SK-N-MC (cell line): Measurements from ENCODE around the gene BRSK2.

Experiments used
- DNase-seq: peaks from one replicate; pipeline ENCODE4 v3.0.0-alpha.2; 2011; ENCODE audit warnings: low read depth, low spot score
- H3K27ac ChIP-seq: fragments of 200-600 bp; sonication (generic); 2 replicates; pipeline ENCODE4 v1.5.1; 2016; ENCODE audit warnings: mixed run types
- H3K36me3 ChIP-seq: fragments of 200-600 bp; sonication (generic); 2 replicates; pipeline ENCODE4 v1.6.1; 2017; ENCODE audit warnings: antibody characterized with exemption, low read length, mixed read lengths; ENCODE audit not compliant: insufficient read depth
- H3K4me3 ChIP-seq: fragments of 200-600 bp; sonication (generic); 2 replicates; pipeline ENCODE4 v1.5.1; 2016
- H3K9ac ChIP-seq: fragments of 200-600 bp; sonication (generic); 2 replicates; pipeline ENCODE4 v1.8.0; 2017; ENCODE audit warnings: mixed run types, mixed read lengths; ENCODE audit not compliant: insufficient read length
- H3K9me3 ChIP-seq: fragments of 200-600 bp; sonication (generic); 2 replicates; pipeline ENCODE4 v1.6.1; 2017; ENCODE audit warnings: low read depth, mild to moderate bottlenecking, antibody characterized with exemption, low read length, moderate library complexity, mixed read lengths
- EZH2 ChIP-seq: fragments of 200-600 bp; sonication (generic); IDR thresholded peaks from one replicate; pipeline ENCODE4 v1.6.1; 2017; ENCODE audit warnings: antibody characterized with exemption
- FOXP2 ChIP-seq: optimal IDR thresholded peaks from 2 replicates; pipeline ENCODE3; 2011; ENCODE audit warnings: mild to moderate bottlenecking, moderate library complexity; ENCODE audit not compliant: insufficient read depth; ENCODE audit errors: extremely low read length, control extremely low read depth
- POLR2AphosphoS5 ChIP-seq: IDR thresholded peaks from 2 replicates; pipeline ENCODE4 v1.6.1; 2012; ENCODE audit warnings: mild to moderate bottlenecking, low read depth, low read length, borderline replicate concordance

BRSK2 gene

GRCh38 chr11:1484061-1484671 is 94.4 kb downstream of the BRSK2 start:
- Histone ChIP-seq H3K36me3 (no peaks in the 10 kb centered on the region), H3K27ac (no peak overlapping the region)
- TF ChIP-seq POLR2AphosphoS5 (no peak), FOXP2 (no peak), EZH2 (no peak)

GRCh38 chr11:1484695-1485503 is 95.2 kb downstream of the BRSK2 start:
- Histone ChIP-seq H3K4me3 (no peak overlapping the region), H3K9me3 (no peaks in the 10 kb centered on the region), H3K36me3 (no peaks in the 10 kb centered on the region), H3K27ac (no peak overlapping the region), H3K9ac (no peak overlapping the region)
- no peak for DNase-seq
- TF ChIP-seq FOXP2: no peak
- TF ChIP-seq POLR2AphosphoS5: no peak
- no peak for TF ChIP-seq EZH2

More at GRCh38 chr11:1484061-1484671, 94.4 kb downstream of the BRSK2 start:
- H3K9ac ChIP-seq: no peak overlapping the region
- no peak for DNase-seq
- no peaks in the 10 kb centered on the region for H3K9me3 ChIP-seq
- H3K4me3 ChIP-seq: no peak overlapping the region

- no peaks in the 10 kb centered on the region for H3K9me3 ChIP-seq
- no peak overlapping the region for H3K27ac ChIP-seq
- no peak overlapping the region for H3K9ac ChIP-seq
- H3K36me3 ChIP-seq: no peaks in the 10 kb centered on the region
- DNase-seq: no peak
- TF ChIP-seq EZH2 (no peak), FOXP2 (no peak), POLR2AphosphoS5 (no peak)
- no peak overlapping the region for H3K4me3 ChIP-seq
Measured at GRCh38 chr11:1485504-1485885, 95.8 kb downstream of the BRSK2 start.

- H3K36me3 ChIP-seq: no peaks in the 10 kb centered on the region
- H3K9ac ChIP-seq: no peak within 1 kb of the TSS
- H3K27ac ChIP-seq: no peak within 1 kb of the TSS
- H3K9me3 ChIP-seq: no peaks in the 10 kb centered on the region
- no peak for DNase-seq
- TF ChIP-seq FOXP2: no peak
- no peak for TF ChIP-seq POLR2AphosphoS5
- no peak for TF ChIP-seq EZH2
- H3K4me3 ChIP-seq: no peak within 1 kb of the TSS
Measured at GRCh38 chr11:1486054-1486825, 96.5 kb downstream of the BRSK2 start, which contains the start of gene MOB2. Gene MOB2, minus strand, starts transcription at chr11:1486779. Its CDS starts 223 bp downstream, at chr11:1486556.

- TF ChIP-seq EZH2: no peak
- no peak for TF ChIP-seq POLR2AphosphoS5
- no peak for TF ChIP-seq FOXP2
Measured at GRCh38 chr11:1487091-1487850, 97.5 kb downstream of the BRSK2 start.

GRCh38 chr11:1487851-1488574 is 98.3 kb downstream of the BRSK2 start:
- no peak for DNase-seq

More at GRCh38 chr11:1487091-1487850, 97.5 kb downstream of the BRSK2 start:
- no peaks in the 10 kb centered on the region for H3K9me3 ChIP-seq
- DNase-seq: no peak
- H3K9ac ChIP-seq: no peak overlapping the region
- H3K36me3 ChIP-seq: no peaks in the 10 kb centered on the region
- no peak overlapping the region for H3K4me3 ChIP-seq
- no peak overlapping the region for H3K27ac ChIP-seq

GRCh38 chr11:1488575-1489180 is 98.9 kb downstream of the BRSK2 start:
- no peak for DNase-seq
- no peaks in the 10 kb centered on the region for H3K36me3 ChIP-seq
- no peak overlapping the region for H3K27ac ChIP-seq
- H3K4me3 ChIP-seq: no peak overlapping the region
- no peak for TF ChIP-seq FOXP2
- TF ChIP-seq EZH2: no peak
- TF ChIP-seq POLR2AphosphoS5: no peak
- no peak overlapping the region for H3K9ac ChIP-seq
- H3K9me3 ChIP-seq: no peaks in the 10 kb centered on the region

More at GRCh38 chr11:1487851-1488574, 98.3 kb downstream of the BRSK2 start:
- TF ChIP-seq POLR2AphosphoS5 (no peak), FOXP2 (no peak), EZH2 (no peak)
- Histone ChIP-seq H3K9me3 (no peaks in the 10 kb centered on the region), H3K9ac (no peak overlapping the region), H3K27ac (no peak overlapping the region), H3K36me3 (no peaks in the 10 kb centered on the region), H3K4me3 (no peak overlapping the region)
